AG20443 (cell line): ENCODE data around the gene PRAME.
"Not testable (repeated sequence)": the region's sequence is repeated elsewhere in the genome, so short reads cannot be mapped to it uniquely, and the experiment has no call there.

Source experiments
- DNase-seq: peaks from one replicate; pipeline ENCODE4 v3.0.0; 2012; ENCODE audit warnings: low spot score, mixed read lengths

PRAME gene

GRCh38 chr22:22558972-22559603, at the start of gene PRAME:
PRAME (minus strand) TSS chr22:22559265; CDS start chr22:22556832, 2,433 bp downstream.
- peak; percentile 47 for DNase-seq

- DNase-seq: not testable (repeated sequence)
Observed at GRCh38 chr22:22608022-22608421, 49.0 kb upstream of the PRAME start.

- no peak for DNase-seq
Observed at GRCh38 chr22:22605074-22605404, 46.0 kb upstream of the PRAME start.

GRCh38 chr22:22604326-22605073, 45.4 kb upstream of the PRAME start:
- no peak for DNase-seq

GRCh38 chr22:22603470-22603947, 44.4 kb upstream of the PRAME start:
- no peak for DNase-seq

GRCh38 chr22:22600531-22601261, 41.6 kb upstream of the PRAME start:
- no peak for DNase-seq

- no peak for DNase-seq
Observed at GRCh38 chr22:22599248-22599647, 40.2 kb upstream of the PRAME start.

GRCh38 chr22:22598144-22598543, 39.1 kb upstream of the PRAME start:
- DNase-seq: no peak

GRCh38 chr22:22595001-22595835, 36.2 kb upstream of the PRAME start:
- DNase-seq: no peak

GRCh38 chr22:22593964-22594656, 35.0 kb upstream of the PRAME start:
- DNase-seq: peak; percentile 62

- no peak for DNase-seq
Observed at GRCh38 chr22:22593250-22593649, 34.2 kb upstream of the PRAME start.

GRCh38 chr22:22591348-22592299, 32.6 kb upstream of the PRAME start:
- DNase-seq: no peak

GRCh38 chr22:22590136-22590891, 31.2 kb upstream of the PRAME start:
- DNase-seq: no peak

GRCh38 chr22:22588485-22589164, 29.6 kb upstream of the PRAME start:
- DNase-seq: no peak

- no peak for DNase-seq
Observed at GRCh38 chr22:22587577-22588188, 28.6 kb upstream of the PRAME start.

GRCh38 chr22:22584722-22585121, 25.7 kb upstream of the PRAME start:
- DNase-seq: no peak

GRCh38 chr22:22583030-22583429, 24.0 kb upstream of the PRAME start:
- no peak for DNase-seq

- DNase-seq: not testable (repeated sequence)
Observed at GRCh38 chr22:22581524-22581923, 22.5 kb upstream of the PRAME start.
